SK-N-MC (cell line): ENCODE results near the gene UBE2G1.

Experiments used
- EZH2 ChIP-seq: fragments of 200-600 bp; sonication (generic); IDR thresholded peaks from one replicate; pipeline ENCODE4 v1.6.1; 2017; ENCODE audit warnings: antibody characterized with exemption
- POLR2AphosphoS5 ChIP-seq: IDR thresholded peaks from 2 replicates; pipeline ENCODE4 v1.6.1; 2012; ENCODE audit warnings: mild to moderate bottlenecking, low read depth, low read length, borderline replicate concordance

GRCh38 chr17:4326608-4327007 lies 39.9 kb downstream of the UBE2G1 start:
- TF ChIP-seq EZH2 (no peak), POLR2AphosphoS5 (no peak)
